Activated T-cell treated with anti-CD3 and anti-CD28 coated beads for 24 hours (primary cell): ENCODE data around the gene BTAF1.
A peak's percentile ranks its signal among the peaks of the same experiment; 100 is the strongest.

Experiments
- DNase-seq: peaks from one replicate; pipeline ENCODE4 v3.0.0-alpha.2; 2020; ENCODE audit warnings: low read depth

The BTAF1 gene

GRCh38 chr10:91908337-91909116 lies 15.0 kb upstream of the BTAF1 start:
- peak; percentile 60 for DNase-seq

- DNase-seq = no peak
These were observed 14.4 kb upstream of the BTAF1 start, which contains the start of gene FGFBP3 for GRCh38 chr10:91909117-91909677. Gene FGFBP3, minus strand, starts transcription at chr10:91909486. Its CDS starts 517 bp downstream, at chr10:91908969.

DNA sequence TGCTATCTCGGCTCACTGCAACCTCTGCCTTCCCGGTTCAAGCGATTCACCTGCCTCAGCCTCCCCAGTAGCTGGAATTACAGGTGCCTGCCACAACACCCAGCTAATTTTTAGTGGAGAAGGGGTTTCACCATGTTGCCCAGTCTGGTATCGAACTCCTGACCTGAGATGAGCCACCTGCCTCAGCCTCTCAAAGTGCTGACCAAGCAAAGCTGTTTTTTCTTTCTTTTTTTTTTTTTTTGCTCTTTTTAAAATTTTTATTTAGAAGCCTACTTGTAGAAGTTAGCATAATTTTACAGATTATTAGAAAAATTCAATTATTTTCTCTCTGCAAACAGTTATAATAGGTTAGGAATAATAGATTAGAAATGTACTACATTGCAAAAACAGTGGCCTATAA lies 13.1 kb upstream of the BTAF1 start:
- DNase-seq = no peak

DNA sequence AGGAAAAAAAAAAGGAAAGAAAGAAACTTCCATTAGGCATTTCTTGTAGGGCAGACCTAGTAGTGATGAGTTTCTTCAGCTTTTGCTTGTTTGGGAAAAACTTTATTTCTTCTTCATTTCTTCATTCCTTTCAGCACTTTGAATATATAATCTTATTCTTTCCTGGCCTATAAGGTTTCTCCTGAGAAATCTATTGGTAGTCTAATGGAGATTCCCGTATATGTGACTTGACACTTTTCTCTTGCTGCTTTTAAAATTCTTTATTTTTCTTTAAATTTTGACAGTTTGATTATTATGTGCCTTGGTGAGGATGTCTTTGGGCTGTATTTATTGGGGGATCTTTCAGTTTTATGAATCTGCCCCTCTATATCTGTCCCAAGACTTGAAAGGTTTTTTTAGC lies 3.9 kb upstream of the BTAF1 start:
- DNase-seq = no peak

DNA sequence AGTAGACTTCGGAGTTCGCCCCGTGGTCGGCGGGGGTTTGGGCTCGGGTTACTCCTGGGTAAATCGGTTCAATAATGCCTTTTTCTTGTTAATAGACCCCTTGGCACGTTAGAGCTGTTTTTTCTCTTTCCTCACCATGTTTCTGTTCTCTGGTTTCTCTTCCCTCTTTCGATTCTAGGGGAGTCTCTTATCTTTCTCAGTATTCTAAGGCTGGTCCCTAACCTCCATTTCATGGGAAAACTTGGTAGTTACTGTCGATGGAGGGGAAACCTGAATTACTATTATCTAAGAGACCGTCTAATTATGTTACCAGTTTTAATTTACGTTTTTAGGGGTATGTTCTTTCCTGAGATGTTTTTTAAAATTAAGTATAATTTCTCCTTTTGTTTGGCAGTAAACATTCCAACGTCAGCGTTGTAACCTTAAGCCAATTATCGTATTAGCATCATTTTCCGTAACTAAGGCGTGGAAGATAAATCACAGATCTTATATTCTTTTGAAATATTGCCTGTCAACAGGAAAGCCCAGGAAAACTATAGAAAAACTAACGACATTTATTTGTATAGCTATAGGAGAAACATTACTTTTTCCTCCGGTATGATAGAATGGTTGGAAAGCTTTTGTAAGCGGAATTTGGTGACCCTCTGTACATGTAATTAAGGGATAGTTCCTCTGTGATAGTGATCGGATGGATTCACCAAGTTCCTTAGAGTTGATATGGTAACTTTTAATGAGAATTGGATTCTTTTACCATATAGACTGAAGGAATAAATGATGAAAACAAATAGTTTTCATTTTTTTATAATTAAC lies 847 bp downstream of the BTAF1 start:
- DNase-seq = no peak

DNA sequence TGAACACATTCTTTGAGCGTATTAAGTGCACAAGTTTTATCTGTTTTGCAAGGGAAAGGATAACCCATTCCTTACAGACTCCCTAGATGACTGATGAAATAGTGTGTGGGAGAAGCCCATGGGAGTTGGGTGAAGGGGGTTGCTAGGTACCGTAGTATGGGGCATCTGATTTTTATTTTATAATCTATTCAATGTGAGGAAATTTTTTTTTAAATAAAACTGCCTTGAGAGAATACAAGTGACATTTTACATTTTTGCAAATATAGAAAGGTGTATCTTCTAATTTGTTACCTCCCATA lies 1.4 kb downstream of the BTAF1 start:
- DNase-seq = no peak

DNA sequence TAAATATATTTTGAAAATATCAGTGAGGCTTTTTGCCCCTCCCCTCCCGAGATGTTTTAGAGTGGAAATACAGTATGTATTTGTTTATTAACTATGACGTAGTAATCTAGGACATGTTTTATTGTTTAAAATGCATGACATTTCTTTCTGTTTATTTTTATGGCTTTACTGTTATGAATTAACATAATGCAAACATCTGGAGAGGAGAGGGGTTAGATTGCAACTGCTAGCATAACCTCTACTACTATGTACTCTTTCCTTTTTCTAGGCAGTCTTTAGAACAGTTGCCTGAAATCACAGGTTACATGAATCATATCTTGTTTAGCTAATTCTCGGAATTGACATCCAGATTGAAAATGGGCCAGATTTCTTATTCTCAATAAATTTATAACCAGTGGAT lies 7.4 kb downstream of the BTAF1 start:
- DNase-seq = no peak

DNA sequence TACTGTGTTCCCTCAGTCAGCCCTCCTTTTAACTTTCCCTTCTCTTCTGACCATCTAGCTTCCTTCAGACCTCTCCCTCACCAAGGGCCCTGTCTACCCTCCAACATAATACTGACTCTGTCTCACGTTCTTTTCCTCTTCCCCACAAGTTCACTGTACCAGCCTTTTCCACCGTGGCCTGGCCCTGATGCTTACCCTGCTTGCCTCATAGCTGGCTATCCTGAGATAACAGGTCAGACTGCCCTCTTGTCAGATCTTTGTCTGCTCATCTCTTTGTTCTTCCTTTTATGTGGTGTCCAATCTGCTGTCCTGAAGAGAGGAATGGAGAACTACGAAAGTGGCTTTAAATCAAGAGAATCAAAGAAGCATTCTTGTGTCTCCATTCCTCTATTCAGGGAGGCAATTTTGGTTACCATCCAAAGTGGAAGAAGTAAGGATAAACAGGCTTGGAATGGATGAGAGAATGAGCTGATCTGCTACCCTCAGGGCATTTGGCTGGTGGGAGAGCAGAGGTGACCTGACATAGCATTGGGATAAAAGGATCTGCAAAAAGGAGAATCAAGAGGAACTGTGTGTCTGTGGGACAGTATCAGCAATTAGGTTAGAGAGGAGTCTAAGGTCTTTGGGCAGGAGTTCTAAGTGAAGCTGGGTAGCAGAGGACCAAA lies 8.1 kb downstream of the BTAF1 start:
- no peak for DNase-seq

- no peak for DNase-seq
These were observed 9.2 kb downstream of the BTAF1 start for GRCh38 chr10:91932737-91933136.

DNA sequence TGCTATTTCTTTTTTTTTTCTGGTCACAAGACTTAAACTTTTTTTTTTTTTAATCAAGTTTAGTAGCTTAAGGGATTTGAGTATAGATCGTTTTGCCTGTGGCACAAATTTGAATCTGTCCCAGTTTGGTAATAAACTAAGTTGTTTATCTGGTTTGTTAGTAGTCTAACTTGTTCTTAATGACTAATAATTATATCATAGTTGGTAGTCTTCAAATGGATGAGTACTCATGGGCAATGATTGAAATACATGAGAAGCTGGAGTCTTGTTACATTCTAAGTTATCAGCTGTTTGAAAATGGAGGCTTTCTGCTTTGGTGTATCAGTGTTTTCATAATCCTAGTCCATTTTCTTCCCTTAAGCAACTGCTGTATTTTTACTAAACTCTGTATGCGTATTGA lies 12.3 kb downstream of the BTAF1 start:
- DNase-seq = no peak

DNA sequence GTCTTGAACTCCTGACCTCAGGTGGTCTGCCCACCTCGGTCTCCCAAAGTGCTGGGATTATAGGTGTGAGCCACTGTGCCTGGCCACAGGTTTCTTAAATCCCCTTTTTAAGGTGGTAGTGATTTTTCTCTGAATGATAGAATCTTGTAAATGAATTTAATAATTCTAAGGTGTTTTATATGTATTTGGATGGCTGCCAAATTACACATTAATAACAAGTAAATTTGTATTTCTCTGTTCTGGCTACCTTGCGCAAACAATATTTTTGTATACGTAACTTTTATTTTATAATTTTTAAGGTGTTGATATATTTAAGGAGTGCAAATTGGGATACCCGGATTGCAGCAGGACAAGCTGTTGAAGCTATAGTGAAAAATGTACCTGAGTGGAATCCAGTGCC lies 16.1 kb downstream of the BTAF1 start:
- no peak for DNase-seq

- DNase-seq = no peak
These were observed 17.9 kb downstream of the BTAF1 start for GRCh38 chr10:91941426-91941825.

- no peak for DNase-seq
These were observed 21.5 kb downstream of the BTAF1 start for GRCh38 chr10:91944880-91945630.

GRCh38 chr10:91953600-91954160 lies 30.1 kb downstream of the BTAF1 start:
- DNase-seq = no peak

- DNase-seq = no peak
These were observed 31.5 kb downstream of the BTAF1 start for GRCh38 chr10:91955114-91955513.

DNA sequence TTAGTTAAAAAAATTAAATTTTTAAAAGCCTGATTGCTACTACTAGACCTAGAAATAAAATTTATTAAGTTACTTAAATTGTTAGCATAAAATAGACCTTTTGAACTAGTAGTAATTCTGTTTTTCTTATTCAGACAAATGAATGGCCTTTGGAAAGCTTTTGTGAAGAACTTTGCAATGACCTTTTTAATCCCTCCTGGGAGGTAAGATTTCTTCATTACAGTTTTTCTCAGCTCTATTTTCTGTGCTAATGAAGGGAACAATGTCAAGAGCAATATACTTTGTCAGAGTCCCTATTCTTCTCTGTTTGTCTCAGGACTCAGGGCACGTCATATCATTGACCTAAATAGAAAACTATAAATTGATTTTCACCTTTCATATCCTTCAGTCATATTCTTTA lies 33.5 kb downstream of the BTAF1 start:
- DNase-seq = no peak

GRCh38 chr10:91969297-91969696 lies 45.7 kb downstream of the BTAF1 start:
- DNase-seq = no peak

GRCh38 chr10:91974960-91975359 lies 51.4 kb downstream of the BTAF1 start:
- no peak for DNase-seq

DNA sequence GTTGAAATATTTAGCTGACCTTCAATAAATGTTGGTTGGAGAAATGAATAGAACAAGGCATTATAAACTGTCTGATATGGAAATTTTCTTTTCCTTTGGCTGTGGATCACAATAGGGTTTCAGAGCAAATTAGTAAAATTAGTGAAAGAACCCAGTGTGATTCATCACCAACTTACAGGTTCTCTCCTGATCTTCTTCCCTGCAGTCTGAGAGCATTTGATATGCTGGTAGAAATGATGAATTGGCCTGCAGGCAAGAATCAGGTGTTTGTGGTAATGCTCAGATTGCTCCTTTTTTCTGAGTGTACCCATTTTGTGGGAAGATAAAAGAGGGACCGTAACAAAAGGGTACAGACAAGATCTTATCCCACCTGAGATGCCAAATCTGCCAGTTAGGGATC lies 51.9 kb downstream of the BTAF1 start:
- no peak for DNase-seq

DNA sequence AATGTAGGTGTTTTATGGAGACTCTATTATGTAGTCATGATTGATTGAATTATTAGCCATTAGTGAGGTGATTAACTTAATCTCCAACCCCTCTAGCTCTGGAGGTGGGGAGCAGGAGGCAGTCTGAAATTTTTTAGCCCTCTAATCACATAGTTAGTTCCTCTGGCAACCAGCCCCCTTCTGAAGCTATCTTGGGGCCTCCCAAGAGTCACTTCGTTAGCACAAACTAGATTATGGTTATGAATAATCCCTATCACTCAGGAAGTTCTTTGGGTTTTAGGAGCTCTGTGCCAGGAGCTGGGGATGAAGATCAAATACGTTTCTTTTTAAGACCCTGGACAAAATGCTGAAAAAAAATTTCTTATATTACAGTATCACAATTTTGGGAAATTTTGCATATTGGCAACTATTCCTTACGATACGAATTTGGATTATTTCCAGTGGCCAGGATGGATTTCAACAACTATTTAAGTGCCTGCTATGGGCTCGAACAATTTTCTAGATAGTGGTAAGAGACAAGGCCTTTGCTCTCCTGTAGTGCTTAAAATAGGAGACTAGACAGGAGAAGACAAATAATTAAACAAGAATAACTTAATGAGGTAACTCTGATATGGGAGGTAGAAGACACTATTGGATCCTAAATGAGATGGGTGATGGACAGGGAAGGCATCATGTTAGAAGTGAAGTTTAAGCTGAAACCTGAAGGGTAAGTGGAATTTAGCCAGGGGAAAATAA lies 52.9 kb downstream of the BTAF1 start:
- DNase-seq = no peak

- no peak for DNase-seq
These were observed 53.9 kb downstream of the BTAF1 start for GRCh38 chr10:91977491-91977890.
